H1 (cell line): ENCODE data around the gene LRTM2. TPM values are rescaled to one million over a fixed set of nuclear protein-coding genes. Genes with fewer than 3 reads are reported as not detected.

Experiments
- CHD2 ChIP-seq: IDR thresholded peaks from 2 replicates; pipeline ENCODE4 v1.6.1; 2012; ENCODE audit warnings: low read length, improper control_type of control experiment
- EZH2 ChIP-seq: fragments of 200-600 bp; sonication (generic); IDR thresholded peaks from 2 replicates; pipeline ENCODE4 v1.7.1; 2012; ENCODE audit warnings: low read depth, mild to moderate bottlenecking, moderate library complexity, low read length, inconsistent platforms; ENCODE audit not compliant: severe bottlenecking
- HDAC2 ChIP-seq, 2 experiments: fragments of 300-600 bp in 1 of 2; sonication (generic) in 1 of 2; IDR thresholded peaks; 2 replicates each; pipeline ENCODE4 v1.6.1; 2011 to 2012; ENCODE audit warnings: low read depth in 2 of 2, low read length in 2 of 2, mild to moderate bottlenecking in 2 of 2, moderate library complexity in 2 of 2, borderline replicate concordance in 1 of 2, inconsistent platforms in 1 of 2
- KDM4A ChIP-seq: IDR thresholded peaks from one replicate; pipeline ENCODE4 v1.7.1; 2012; ENCODE audit warnings: low read depth, mild to moderate bottlenecking, moderate library complexity, low read length, inconsistent platforms; ENCODE audit not compliant: severe bottlenecking
- TAF1 ChIP-seq: IDR thresholded peaks from 2 replicates; pipeline ENCODE4 v1.6.1; 2011; ENCODE audit warnings: mild to moderate bottlenecking, low read depth, low read length
- polyA plus RNA-seq, 7 experiments: library from polyadenylated mRNA; depleted of rRNA in 3 of 7; stranded (reverse) in 5 of 7; unstranded in 2 of 7; fragments of >200 nt in 5 of 7; fragments of 200-250 nt in 2 of 7; gene quantifications; 1 replicate in 5 of 7; 2 replicates in 1 of 7; 4 replicates in 1 of 7; pipeline versions ENCODE4 v1.2.1 to v1.2.3, GENCODE V29; 2011 to 2013; ENCODE audit warnings: missing spikeins in 2 of 7, mixed read lengths in 2 of 7
- total RNA-seq: library from RNA; stranded (reverse); fragmentation: NEBNext Ultra II Directional; extraction: Animal tissue kit (Norgen Biotek cat#: 25700); gene quantifications from 2 replicates; pipeline ENCODE4 v1.2.1, GENCODE V29; 2021
- TF ChIP-seq, protein P1 (sequence below): fragments of 300-600 bp; sonication (generic); IDR thresholded peaks from 2 replicates; pipeline ENCODE4 v1.7.1; 2012; ENCODE audit warnings: low read length, moderate library complexity, mild to moderate bottlenecking, inconsistent platforms; ENCODE audit not compliant: insufficient replicate concordance

The LRTM2 gene
- total and polyA plus RNA-seq, 2 of the 8 experiments (the other 6 are each of a cell fraction or from before 2014, with no cell fraction given): 0.06 TPM; not detected in 1

DNA sequence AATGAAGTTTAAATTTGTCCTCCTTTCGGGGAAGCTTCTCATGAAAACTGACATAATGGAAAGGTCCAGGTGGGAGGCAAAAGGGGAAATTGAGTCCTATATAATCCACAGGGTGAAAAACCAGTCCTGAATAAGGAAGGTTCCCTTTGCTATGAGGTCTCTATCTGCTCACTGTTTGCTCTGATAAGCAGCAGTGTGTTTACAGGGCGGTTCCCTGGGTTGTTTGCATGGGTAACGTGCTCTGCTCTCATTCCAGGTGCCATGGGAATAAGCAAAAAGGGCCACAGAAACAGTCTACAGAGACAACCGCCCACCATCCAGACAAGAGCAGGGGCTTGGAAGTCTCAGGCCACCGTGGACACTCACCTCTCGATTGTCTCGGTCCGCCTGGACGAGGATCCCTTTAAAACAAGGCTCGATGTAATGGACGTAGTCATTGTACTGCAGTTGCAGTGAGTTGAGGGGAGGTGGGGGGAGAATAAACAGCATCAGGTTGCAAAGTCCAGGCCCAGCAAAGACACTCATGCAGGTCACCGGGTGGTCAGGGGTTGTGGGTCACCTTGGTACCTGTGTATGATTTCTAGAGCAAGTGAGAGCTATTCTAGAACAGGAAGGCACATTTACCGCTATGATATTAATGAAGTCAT is 65.4 kb downstream of the LRTM2 start (continued):
- TF ChIP-seq, protein P1, sequence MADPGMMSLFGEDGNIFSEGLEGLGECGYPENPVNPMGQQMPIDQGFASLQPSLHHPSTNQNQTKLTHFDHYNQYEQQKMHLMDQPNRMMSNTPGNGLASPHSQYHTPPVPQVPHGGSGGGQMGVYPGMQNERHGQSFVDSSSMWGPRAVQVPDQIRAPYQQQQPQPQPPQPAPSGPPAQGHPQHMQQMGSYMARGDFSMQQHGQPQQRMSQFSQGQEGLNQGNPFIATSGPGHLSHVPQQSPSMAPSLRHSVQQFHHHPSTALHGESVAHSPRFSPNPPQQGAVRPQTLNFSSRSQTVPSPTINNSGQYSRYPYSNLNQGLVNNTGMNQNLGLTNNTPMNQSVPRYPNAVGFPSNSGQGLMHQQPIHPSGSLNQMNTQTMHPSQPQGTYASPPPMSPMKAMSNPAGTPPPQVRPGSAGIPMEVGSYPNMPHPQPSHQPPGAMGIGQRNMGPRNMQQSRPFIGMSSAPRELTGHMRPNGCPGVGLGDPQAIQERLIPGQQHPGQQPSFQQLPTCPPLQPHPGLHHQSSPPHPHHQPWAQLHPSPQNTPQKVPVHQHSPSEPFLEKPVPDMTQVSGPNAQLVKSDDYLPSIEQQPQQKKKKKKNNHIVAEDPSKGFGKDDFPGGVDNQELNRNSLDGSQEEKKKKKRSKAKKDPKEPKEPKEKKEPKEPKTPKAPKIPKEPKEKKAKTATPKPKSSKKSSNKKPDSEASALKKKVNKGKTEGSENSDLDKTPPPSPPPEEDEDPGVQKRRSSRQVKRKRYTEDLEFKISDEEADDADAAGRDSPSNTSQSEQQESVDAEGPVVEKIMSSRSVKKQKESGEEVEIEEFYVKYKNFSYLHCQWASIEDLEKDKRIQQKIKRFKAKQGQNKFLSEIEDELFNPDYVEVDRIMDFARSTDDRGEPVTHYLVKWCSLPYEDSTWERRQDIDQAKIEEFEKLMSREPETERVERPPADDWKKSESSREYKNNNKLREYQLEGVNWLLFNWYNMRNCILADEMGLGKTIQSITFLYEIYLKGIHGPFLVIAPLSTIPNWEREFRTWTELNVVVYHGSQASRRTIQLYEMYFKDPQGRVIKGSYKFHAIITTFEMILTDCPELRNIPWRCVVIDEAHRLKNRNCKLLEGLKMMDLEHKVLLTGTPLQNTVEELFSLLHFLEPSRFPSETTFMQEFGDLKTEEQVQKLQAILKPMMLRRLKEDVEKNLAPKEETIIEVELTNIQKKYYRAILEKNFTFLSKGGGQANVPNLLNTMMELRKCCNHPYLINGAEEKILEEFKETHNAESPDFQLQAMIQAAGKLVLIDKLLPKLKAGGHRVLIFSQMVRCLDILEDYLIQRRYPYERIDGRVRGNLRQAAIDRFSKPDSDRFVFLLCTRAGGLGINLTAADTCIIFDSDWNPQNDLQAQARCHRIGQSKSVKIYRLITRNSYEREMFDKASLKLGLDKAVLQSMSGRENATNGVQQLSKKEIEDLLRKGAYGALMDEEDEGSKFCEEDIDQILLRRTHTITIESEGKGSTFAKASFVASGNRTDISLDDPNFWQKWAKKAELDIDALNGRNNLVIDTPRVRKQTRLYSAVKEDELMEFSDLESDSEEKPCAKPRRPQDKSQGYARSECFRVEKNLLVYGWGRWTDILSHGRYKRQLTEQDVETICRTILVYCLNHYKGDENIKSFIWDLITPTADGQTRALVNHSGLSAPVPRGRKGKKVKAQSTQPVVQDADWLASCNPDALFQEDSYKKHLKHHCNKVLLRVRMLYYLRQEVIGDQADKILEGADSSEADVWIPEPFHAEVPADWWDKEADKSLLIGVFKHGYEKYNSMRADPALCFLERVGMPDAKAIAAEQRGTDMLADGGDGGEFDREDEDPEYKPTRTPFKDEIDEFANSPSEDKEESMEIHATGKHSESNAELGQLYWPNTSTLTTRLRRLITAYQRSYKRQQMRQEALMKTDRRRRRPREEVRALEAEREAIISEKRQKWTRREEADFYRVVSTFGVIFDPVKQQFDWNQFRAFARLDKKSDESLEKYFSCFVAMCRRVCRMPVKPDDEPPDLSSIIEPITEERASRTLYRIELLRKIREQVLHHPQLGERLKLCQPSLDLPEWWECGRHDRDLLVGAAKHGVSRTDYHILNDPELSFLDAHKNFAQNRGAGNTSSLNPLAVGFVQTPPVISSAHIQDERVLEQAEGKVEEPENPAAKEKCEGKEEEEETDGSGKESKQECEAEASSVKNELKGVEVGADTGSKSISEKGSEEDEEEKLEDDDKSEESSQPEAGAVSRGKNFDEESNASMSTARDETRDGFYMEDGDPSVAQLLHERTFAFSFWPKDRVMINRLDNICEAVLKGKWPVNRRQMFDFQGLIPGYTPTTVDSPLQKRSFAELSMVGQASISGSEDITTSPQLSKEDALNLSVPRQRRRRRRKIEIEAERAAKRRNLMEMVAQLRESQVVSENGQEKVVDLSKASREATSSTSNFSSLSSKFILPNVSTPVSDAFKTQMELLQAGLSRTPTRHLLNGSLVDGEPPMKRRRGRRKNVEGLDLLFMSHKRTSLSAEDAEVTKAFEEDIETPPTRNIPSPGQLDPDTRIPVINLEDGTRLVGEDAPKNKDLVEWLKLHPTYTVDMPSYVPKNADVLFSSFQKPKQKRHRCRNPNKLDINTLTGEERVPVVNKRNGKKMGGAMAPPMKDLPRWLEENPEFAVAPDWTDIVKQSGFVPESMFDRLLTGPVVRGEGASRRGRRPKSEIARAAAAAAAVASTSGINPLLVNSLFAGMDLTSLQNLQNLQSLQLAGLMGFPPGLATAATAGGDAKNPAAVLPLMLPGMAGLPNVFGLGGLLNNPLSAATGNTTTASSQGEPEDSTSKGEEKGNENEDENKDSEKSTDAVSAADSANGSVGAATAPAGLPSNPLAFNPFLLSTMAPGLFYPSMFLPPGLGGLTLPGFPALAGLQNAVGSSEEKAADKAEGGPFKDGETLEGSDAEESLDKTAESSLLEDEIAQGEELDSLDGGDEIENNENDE: no peak
- TF ChIP-seq KDM4A (no peak), HDAC2 (IDR thresholded peaks at IDR 0.05; ENCODE audit: borderline replicate concordance in 1 of 2, low read depth in 2 of 2, low read length in 2 of 2) (no peak), EZH2 (no peak), CHD2 (no peak), TAF1 (no peak)
